ENCODE measurements around the gene DNM3.

DNM3 gene

GRCh38 chr1:171919891-171920887 is 78.9 kb downstream of the DNM3 start:
- DNase-seq: no peak

DNA sequence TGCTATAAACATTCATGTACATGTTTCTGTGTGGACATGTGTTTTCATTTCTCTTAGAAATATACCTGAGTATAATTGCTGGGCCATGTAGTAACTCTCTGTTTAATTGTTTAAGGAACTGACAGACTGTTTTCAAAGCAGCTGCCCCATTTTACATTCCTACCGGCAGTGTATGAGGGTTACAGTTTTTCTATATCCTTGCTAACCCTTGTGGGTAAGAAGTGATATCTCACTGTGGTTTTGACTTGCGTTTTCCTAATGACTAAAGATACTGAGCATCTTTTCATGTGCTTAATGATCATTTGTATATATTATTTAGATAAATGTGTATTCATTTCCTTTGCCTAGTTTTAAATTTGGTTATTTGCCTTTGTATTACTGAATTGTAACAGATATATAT is 81.7 kb downstream of the DNM3 start:
- DNase-seq: no peak

DNA sequence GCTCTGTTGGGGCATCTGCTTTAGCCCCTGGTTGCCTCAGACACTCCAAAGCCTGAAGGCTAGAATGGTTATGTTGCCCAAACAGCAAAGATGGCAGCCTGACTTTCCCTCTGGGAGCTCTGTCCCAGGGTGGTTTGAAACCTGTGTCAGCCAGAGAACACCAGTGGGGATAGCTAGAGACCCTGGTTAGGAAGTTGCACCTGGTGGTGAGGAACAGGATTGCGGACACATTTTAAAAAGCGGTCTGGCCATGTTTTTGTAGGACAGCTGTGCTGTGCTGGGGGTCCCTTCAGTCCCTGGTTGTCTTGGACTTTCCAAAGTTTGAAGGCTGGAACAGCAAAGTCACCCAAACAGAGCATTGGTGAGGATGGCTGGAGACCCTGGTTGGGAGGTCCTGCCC is 87.8 kb downstream of the DNM3 start:
- DNase-seq: no peak

DNA sequence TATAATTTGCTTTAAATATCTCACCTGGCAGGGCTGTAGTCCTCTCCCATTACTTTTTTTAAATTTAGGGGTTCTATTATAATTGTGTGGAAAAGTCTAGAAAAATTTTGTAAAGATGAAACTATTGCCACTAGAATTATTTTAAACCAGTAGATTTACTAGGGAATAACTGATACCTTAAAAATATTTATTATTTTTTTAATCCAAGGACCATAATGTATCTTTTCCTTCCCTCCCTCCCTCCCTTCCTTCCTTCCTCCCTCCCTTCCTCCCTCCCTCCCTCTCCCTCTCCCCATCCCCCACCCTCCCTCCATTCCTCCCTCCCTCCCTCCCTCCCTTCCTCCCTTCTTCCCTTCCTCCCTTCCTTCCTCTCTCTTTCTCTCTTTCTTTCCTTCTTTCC is 90.5 kb downstream of the DNM3 start:
- DNase-seq: no peak

DNA sequence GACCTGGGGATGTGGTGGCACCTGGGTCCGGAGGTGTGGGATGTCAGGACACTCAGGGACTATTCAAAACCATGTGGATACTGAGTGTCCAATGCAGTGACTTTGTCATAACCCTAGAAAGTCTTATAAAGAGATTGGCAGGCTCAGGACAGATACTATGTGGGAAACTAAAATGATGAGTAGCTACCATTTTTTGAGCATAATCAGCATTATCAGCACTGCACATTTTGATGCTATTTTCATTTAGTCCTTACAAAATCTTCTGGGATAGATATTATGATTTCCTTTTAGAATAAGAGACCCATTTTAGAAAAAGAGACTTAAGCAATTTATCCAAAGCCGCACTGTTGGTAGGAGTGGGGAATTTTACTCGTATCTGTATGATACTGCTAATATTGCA is 93.4 kb downstream of the DNM3 start:
- DNase-seq: no peak

- DNase-seq: no peak
Observed at GRCh38 chr1:171935086-171935485, 93.8 kb downstream of the DNM3 start.

GRCh38 chr1:171935664-171936063 is 94.4 kb downstream of the DNM3 start:
- DNase-seq: no peak

DNA sequence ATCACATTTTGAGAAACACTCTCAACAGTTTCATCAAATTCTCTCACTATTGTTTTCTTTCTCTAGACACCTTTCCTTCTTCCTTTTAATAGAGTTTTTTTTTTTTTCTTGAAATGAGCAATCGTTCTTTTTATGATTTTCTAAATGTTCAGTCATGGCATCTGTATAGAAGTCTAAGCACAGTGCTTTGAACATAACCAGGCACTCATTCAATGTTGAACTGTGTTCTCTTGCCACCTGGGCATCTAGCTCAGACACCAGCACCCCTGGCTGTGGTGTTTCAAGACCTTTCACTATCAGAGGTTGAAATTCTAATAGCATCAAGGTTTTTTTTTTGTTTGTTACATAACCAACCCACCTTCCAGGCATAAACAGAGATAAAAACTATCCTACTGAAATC is 96.6 kb downstream of the DNM3 start:
- no peak for DNase-seq

GRCh38 chr1:171939740-171940139 is 98.4 kb downstream of the DNM3 start:
- no peak for DNase-seq

- no peak for DNase-seq
Observed at GRCh38 chr1:171940368-171940767, 99.1 kb downstream of the DNM3 start.

DNA sequence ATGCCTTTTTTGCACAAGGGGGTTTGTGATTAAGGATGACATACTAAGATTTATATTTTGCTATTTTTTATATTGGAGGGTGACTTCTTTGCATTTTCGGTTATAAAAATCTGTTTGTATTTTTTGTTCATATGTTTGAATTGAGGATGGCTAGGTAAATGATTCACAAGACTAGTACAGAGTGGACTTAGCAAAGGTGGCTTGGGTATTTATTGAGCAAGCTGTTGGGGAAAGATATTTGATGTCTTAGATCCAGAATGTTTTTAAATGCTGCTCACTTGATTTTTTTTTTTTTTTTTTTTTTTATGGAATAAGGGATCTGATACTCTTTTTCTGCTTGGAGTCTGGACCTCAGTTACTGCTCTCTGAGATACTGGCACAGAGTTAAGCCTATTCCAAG is 100.6 kb downstream of the DNM3 start:
- no peak for DNase-seq

DNA sequence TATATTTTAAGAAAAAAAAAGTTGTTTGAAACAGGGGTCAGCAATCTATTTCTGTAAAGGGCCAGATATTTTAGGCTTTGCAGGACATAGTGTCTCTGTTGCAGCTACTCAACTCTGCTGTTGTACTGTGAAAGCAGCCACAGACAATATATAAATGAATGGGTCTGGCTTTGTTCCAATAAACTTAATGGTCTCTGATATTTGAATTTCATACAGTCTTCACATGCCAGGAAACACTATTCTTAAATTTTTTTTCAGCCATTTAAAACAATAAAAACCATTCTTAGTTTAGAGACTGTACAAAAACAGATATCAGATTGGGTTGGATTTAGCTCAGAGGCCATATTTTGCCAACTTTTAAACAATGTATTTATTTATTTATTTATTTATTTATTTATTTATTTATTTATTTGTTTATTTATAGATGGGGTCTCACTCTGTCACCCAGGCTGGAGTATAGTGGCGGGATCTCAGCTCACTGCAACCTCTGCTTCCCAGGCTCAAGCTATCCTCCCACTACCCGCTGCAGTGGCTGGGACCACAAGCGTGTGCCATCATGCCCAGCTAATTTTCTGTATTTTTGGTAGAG is 102.8 kb downstream of the DNM3 start:
- DNase-seq: no peak

- no peak for DNase-seq
Observed at GRCh38 chr1:171948511-171948910, 107.2 kb downstream of the DNM3 start.

DNA sequence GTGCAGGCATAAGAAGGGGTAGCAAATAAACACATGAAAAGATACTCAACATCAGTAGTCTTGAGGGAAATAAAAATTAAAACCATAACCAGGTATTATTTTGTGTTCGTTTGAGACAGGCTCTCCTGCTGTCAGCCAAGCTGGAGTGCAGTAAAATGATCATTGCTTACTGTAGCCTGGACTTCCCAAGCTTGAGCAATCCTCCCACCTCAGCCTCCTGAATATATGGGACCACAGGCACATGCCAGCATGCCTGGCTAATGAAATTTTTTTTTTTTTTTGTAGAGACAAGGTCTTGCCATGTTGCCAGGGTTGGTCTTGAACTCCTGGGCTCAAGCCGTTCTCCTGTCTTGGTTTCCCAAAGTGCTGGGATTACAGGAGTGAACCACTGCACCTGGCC is 108.0 kb downstream of the DNM3 start:
- no peak for DNase-seq

DNA sequence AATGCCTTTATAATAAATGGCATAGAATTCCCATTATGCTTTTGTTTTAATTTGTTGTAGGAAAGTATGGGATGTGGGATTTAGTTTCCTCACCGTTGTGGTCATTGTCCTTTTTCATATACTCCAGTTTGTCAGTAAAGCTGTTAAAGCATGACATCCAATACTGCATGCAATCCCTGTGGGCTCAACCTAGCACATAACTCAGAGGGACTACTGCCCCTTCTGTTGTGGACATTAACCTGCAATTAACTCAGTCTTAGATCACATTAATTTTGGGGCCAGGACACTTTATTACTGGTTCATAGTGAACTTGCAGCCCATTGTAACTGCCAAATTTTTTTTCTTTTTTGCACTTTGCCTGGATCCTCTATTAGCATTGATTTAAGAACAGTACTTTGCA is 112.5 kb downstream of the DNM3 start:
- no peak for DNase-seq

GRCh38 chr1:171954361-171954760 is 113.1 kb downstream of the DNM3 start:
- no peak for DNase-seq

GRCh38 chr1:171961861-171962260 is 120.6 kb downstream of the DNM3 start:
- DNase-seq: no peak

GRCh38 chr1:171963762-171964161 is 122.5 kb downstream of the DNM3 start:
- DNase-seq: no peak

DNA sequence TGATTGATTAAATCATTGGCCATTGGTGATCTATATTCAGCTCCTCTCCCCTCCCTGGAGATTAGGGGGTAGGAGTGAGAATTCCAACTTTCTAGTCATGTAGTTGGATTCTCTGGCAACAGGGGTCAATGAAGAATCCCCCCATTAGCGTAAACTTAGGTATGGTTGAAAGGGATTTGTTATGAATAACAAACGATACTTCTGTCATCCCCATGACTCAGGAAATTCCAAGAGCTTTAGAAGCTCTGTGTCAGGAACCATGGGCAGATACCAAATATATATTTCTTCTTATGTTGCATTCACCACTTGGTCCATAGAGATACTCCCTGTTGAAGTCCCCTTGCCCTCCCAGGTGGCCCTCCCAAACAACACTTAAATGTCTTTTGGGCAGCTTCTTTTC is 124.5 kb downstream of the DNM3 start:
- DNase-seq: no peak

DNA sequence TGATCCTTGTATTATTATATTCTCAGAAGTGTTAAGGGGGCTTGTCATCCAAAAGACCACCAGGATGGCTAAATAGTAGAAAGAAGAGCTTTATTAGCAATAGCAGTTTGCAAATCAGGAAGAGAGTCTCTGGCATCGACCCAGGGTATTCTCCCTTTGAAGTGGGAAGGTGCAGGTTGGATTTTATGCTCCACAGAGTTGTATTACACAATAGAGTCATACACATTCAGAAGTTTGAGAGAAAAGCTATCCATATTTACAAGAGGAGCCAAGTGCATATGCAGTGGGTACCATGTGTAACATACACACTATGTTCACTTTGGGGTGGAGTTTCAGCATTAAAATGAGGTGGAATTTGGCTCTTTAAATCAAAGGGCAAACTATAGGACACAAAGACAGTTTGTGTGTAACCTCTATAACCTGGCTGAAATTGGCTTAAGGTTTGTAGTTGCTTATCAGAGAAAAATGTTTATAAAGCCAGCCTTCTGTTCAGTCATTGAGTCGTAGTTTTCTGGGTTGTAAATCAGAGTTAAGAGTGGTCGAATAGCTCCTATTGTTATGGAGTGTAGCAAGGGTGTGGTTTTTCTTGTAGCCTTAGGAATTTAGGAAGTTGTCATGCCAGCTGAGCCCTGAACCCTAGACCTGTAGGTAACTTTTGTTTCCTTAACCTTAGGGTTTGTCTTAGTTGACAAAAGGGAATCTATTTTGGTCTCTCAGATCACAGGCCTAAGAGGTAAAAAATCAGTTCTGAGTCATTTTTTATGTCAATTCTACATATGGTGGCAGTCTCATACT is 125.3 kb downstream of the DNM3 start:
- DNase-seq: no peak

DNA sequence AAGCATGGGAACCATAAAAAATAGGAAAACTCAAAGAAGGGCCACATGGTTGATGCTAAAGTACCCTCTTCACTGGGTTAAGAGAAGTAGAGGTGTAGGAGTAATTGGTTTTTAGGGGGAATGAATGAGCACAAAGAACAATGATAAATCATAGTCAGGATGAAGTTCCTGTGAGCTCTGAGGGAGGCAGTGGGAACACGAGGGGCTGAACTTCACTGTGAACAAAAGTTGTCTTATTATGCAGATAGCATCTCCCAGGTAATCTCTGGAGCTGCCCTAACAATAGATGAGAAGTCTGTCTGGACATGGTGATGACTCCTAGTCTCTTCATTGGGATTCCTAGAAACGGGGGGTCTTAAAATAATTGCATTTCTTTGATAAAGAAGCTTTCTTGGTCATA is 127.9 kb downstream of the DNM3 start:
- no peak for DNase-seq

- DNase-seq: no peak
Observed at GRCh38 chr1:171969813-171970212, 128.5 kb downstream of the DNM3 start.

GRCh38 chr1:171972846-171973245 is 131.5 kb downstream of the DNM3 start:
- DNase-seq: no peak

Measured in right kidney (tissue), 1 donor.